ENCODE data around the gene ADSL. TPM values are rescaled to one million over a fixed set of nuclear protein-coding genes. Genes with fewer than 3 reads are reported as not detected.

The ADSL gene
- total RNA-seq, 4 donors from 2014 or later: 26.7 to 49.0 (median 36.6) TPM

GRCh38 chr22:40418366-40419201 is 72.3 kb downstream of the ADSL start:
- TF ChIP-seq CTCF (IDR thresholded peaks at IDR 0.05) (no peak), POLR2A (IDR thresholded peaks at IDR 0.05) (no peak)
- no peak for DNase-seq (ENCODE audit: low spot score in 2 of 2)
- 75 to 78% methylated on average over 22 to 42 of the region's 42 CpGs for WGBS, 2 donors
- H3K4me3 ChIP-seq (ENCODE audit: low read depth, poor library complexity, severe bottlenecking): no peak overlapping the region
- intact Hi-C loops (cut with DNase I; ENCODE audit: low total_unique reads): no loop called here

- H3K4me3 ChIP-seq (ENCODE audit: low read depth, poor library complexity, severe bottlenecking): no peak overlapping the region
- DNase-seq (ENCODE audit: low spot score in 2 of 2): no peak
- WGBS, 2 donors: 93% methylated on average over 8 of the region's 8 CpGs
- intact Hi-C loops (cut with DNase I; ENCODE audit: low total_unique reads): loop anchor here (10.0 kb wide), 1 partner anchor 335 kb away; no protein-coding TSS in a partner anchor
- TF ChIP-seq CTCF (IDR thresholded peaks at IDR 0.05) (no peak), POLR2A (IDR thresholded peaks at IDR 0.05) (no peak)
These were observed 73.4 kb downstream of the ADSL start for GRCh38 chr22:40419718-40420117.

- intact Hi-C loops (cut with DNase I; ENCODE audit: low total_unique reads): loop anchor here (10.0 kb wide), 1 partner anchor 334 kb away; no protein-coding TSS in a partner anchor
- WGBS, 2 donors: 87 to 96% methylated on average over 13 to 18 of the region's 18 CpGs
- DNase-seq (ENCODE audit: low spot score in 2 of 2): no peak
These were observed 74.2 kb downstream of the ADSL start for GRCh38 chr22:40420341-40421081.

GRCh38 chr22:40421082-40421350 is 74.7 kb downstream of the ADSL start:
- 71 to 88% methylated on average over 4 of the region's 4 CpGs for WGBS, 2 donors
- intact Hi-C loops (cut with DNase I; ENCODE audit: low total_unique reads): loop anchor here (10.0 kb wide), 1 partner anchor 334 kb away; no protein-coding TSS in a partner anchor
- H3K4me3 ChIP-seq (ENCODE audit: low read depth, poor library complexity, severe bottlenecking): no peak overlapping the region
- DNase-seq (ENCODE audit: low spot score in 2 of 2): no peak
- TF ChIP-seq CTCF (IDR thresholded peaks at IDR 0.05) (no peak), POLR2A (IDR thresholded peaks at IDR 0.05) (no peak)

More at GRCh38 chr22:40420341-40421081, 74.2 kb downstream of the ADSL start:
- TF ChIP-seq CTCF (IDR thresholded peaks at IDR 0.05) (no peak), POLR2A (IDR thresholded peaks at IDR 0.05) (no peak)
- no peak overlapping the region for H3K4me3 ChIP-seq (ENCODE audit: low read depth, poor library complexity, severe bottlenecking)

GRCh38 chr22:40421941-40422340 is 75.6 kb downstream of the ADSL start:
- WGBS, 2 donors: 88 to 94% methylated on average over 1 of the region's 1 CpG
- no peak for DNase-seq (ENCODE audit: low spot score in 2 of 2)
- intact Hi-C loops (cut with DNase I; ENCODE audit: low total_unique reads): loop anchor here (10.0 kb wide), 1 partner anchor 333 kb away; no protein-coding TSS in a partner anchor
- H3K4me3 ChIP-seq (ENCODE audit: low read depth, poor library complexity, severe bottlenecking): no peak overlapping the region
- TF ChIP-seq POLR2A (IDR thresholded peaks at IDR 0.05) (no peak), CTCF (IDR thresholded peaks at IDR 0.05) (no peak)

Measured in lower leg skin (tissue), 4 donors.